Activated CD4-positive, CD25-positive, alpha-beta regulatory T cell treated with anti-CD3 and anti-CD28 coated beads, Interleukin-2, amount 50 U/mL, for 24 hours (primary cell): Measurements from ENCODE around the gene UVRAG.

Experiments used
- ATAC-seq, 2 donors: fragments of 150-1000 bp; cut with Tn5 transposase; one replicate each; pipeline ENCODE4 v1.10.0; 2021; ENCODE audit warnings: mild to moderate bottlenecking in 1 of 2, moderate library complexity in 1 of 2

The UVRAG gene

GRCh38 chr11:76155500-76156227 is 340.7 kb downstream of the UVRAG start:
- no peak for ATAC-seq

GRCh38 chr11:76156971-76157427 is 342.0 kb downstream of the UVRAG start:
- ATAC-seq = no peak

GRCh38 chr11:76157891-76158290 is 342.9 kb downstream of the UVRAG start:
- ATAC-seq = no peak

GRCh38 chr11:76158394-76159302 is 343.6 kb downstream of the UVRAG start:
- no peak for ATAC-seq

DNA sequence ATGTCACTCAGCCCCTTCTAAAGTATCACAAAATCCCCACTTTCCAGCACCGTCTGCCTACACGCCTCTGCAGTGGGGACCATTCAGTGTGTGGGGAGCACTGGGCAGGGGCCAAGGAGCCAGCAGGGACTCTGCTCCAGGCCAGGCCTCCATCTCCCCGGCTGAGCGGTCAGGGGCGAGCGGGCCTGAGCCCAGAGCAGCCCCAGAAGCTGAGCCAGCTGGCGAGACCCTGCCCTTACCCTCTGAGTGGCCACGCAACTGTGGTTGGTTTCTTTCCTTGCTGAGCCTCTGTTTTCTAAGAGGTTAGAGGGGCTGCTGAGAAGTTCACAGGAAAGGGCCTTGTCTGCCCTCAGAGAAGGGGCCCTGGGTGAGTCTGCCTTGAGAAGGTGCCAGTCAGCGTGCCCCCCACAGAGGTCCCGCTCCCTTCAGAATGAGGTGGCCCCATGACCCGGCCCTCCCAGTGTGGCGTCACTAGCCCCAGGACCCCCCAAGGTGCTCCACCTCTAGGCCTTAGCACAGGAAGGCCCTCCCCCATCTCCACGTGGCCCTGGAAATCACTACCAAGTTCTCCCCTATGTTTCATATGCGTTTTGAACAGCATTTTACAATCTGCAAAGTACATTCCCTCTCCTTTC is 344.4 kb downstream of the UVRAG start:
- no peak for ATAC-seq

GRCh38 chr11:76159983-76160661 is 345.1 kb downstream of the UVRAG start:
- ATAC-seq = no peak

GRCh38 chr11:76160856-76161255 is 345.8 kb downstream of the UVRAG start:
- ATAC-seq = no peak

- no peak for ATAC-seq
These were observed 346.4 kb downstream of the UVRAG start for GRCh38 chr11:76161261-76161961.

GRCh38 chr11:76162336-76163288 is 347.6 kb downstream of the UVRAG start:
- no peak for ATAC-seq

DNA sequence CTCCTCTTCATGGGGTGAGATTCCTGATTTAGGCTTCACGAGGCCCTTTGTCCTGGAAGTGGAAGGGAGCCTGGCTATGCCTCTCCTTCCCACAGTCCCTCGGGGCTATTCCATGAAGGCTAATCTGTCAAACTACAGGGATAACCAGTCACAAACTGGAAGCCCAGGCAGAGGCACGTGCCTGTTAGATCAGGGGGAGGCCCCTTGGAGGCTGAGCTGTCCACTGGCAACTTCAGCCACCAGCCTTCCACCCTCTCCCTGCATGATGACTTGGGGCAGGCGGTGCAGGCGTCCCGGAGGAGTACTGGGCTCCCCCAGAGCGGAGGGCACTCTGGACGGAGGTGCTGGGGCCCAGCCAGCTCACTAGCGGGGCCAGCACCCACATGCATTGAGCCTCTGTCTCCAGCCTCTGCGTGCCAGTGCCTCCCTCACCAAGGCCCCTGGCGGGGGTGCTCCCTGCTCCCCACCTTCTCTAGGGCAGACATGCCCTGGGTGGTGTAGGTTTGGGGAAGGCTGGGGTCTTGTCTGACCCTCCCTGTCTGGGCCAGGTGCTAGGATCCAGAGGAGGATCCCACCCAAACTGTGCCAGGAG is 348.4 kb downstream of the UVRAG start:
- no peak for ATAC-seq

DNA sequence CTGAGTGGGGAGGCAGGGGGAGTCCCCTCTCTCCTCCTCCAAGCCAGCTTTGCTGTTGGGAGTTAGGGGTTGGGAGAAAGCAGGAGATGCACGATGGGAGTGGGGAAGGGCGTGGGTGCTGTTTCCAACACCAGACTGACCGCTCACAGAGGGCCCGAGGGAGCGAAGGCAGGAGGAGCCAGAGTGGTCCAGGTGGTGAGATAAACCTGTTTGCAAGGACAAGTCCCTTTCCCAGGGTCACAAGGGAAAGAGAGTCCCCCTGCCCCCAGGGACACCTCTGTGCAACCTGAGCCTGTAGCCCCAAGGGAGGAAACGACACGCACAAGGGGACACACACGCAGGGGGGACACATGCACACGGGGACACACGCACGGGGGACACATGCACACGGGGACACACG is 349.1 kb downstream of the UVRAG start:
- no peak for ATAC-seq

DNA sequence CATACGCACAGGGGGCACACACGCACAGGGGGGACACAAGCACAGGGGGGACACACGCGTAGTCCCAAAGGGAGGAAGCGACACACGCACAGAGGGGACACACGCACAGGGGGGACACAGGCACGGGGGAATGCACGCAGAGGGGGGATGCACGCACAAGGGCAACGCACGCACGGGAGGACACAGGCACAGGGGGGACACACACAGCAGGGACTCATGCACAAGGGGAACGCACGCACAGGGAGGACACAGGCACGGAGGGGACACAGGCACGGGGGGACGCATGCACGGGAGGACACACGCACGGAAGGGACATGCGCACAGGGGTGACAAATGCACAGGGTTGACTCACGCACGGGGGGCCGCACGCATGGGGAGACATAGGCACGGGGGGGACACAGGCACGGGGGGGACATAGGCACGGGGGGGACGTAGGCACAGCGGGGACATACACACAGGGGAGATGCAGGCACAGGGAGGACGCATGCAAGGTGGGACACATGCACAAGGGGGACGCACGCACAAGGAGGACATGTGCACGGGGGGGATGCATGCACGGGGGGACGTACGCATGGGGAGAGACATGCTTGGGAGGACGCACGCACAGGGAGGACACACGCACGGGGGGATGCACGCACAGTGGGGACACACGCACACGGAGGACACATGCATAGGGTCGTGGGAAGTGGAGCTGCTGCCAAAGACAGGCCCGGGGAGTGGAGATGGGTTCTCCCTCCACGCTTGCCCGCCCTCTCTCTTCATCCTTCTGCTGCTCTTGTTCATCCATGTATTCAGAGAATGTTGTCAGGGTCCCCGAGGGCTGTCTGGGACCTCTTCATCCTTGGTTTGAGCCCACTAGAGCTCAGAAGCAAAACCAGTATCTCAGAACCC is 350.1 kb downstream of the UVRAG start:
- ATAC-seq = no peak

- peak; percentile 45 to 71 for ATAC-seq
These were observed 351.3 kb downstream of the UVRAG start for GRCh38 chr11:76166314-76166713.

- ATAC-seq = no peak
These were observed 352.6 kb downstream of the UVRAG start for GRCh38 chr11:76167590-76167989.

DNA sequence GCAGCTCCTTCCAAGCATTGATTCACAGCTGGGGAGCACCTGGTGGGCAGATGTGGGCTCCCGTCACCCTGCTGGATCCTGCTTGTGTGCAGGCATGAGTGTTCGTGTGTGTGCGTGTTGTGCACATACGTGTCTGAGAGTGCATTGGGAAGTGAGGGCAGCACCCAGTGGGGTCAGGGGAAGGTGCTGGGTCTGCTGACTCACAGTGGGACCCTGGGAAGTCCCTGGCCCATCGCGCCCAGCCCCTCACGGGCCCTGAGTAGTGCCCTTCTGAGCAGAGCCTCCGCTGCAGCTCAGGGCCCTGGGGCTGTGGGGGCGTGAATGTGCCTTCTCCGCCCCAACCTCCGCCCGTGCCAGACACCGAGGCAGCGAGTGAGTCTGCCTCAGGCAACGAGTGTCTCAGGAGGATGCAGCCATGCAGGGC is 354.5 kb downstream of the UVRAG start:
- peak in 1 of 2 donors; percentile 46 for ATAC-seq

DNA sequence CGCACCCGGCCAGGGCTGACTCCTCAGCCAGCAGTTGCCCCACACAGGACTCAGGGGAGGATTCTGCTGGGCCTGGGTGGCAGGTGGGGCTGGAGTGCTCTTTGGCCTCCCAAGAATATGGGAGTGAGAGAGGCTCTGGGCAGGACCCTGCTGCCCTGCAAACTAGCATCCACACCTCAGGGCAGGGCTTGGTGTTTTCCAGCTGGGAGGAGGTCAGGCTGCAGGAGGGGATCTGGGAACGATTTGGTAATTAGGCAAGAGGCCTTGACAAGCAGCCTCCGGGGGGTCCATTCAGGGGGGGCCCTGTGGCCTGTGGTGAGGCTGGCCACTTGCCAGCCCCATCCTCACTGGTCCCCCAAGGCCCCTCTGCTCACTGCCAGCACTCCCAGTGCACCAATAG is 355.5 kb downstream of the UVRAG start:
- no peak for ATAC-seq

- ATAC-seq = no peak
These were observed 357.6 kb downstream of the UVRAG start for GRCh38 chr11:76172583-76172982.

DNA sequence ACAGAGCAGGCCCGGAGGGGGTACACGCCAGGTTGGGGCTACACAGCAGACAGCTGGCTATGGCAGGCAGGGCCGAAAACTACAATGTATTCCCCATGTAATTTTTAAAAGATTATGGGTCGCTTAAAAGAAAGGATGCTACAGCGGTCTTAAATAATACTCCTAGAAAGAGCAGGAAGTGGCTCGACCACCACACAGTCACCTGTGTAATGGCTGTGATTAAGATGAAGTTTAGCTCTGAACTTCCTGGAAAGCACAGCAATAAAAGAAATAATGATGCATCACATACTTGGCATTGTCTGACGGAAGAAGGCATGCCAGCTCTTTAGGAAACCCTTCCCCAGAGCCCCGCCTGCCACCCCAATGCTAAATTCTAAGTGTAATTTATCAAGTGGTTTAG is 358.7 kb downstream of the UVRAG start:
- ATAC-seq = no peak

DNA sequence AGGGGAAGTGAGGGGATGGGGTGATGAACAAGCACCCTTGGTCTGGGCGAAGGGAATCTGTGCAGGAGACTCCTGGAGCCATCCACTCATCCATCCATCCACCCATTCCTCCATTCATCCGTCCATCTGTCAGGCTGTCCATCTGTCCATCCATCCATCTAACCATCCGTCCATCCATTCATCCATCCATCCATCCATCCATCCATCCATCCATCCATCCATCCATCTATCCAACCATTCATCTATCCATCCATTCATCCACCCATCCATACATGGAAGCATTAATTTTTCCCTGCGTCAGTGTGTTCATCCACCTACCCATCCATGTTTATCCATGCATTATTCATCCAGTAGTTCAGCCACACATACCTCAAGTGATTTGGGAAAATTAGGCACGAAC is 359.3 kb downstream of the UVRAG start:
- ATAC-seq = no peak
